ENCODE data around the gene NMRK2.

Gene NMRK2

GRCh38 chr19:3980353-3981251 is 47.7 kb downstream of the NMRK2 start:
- in situ Hi-C loops (cut with MboI; ENCODE audit: low sequenced_read_pairs), result no loop called here

- in situ Hi-C loops (cut with MboI; ENCODE audit: low sequenced_read_pairs), result no loop called here
Measured at GRCh38 chr19:3981373-3981735, 48.5 kb downstream of the NMRK2 start.

- in situ Hi-C loops (cut with MboI; ENCODE audit: low sequenced_read_pairs), result no loop called here
Measured at GRCh38 chr19:3981736-3982681, 49.1 kb downstream of the NMRK2 start.

GRCh38 chr19:3982701-3983541 is 50.1 kb downstream of the NMRK2 start:
- in situ Hi-C loops (cut with MboI; ENCODE audit: low sequenced_read_pairs), result no loop called here

- in situ Hi-C loops (cut with MboI; ENCODE audit: low sequenced_read_pairs), result no loop called here
Measured at GRCh38 chr19:3983542-3983914, 50.7 kb downstream of the NMRK2 start.

- in situ Hi-C loops (cut with MboI; ENCODE audit: low sequenced_read_pairs), result no loop called here
Measured at GRCh38 chr19:3983936-3984583, 51.2 kb downstream of the NMRK2 start.

- in situ Hi-C loops (cut with MboI; ENCODE audit: low sequenced_read_pairs), result no loop called here
Measured at GRCh38 chr19:3984584-3984907, 51.7 kb downstream of the NMRK2 start.

GRCh38 chr19:3984908-3985642 is 52.2 kb downstream of the NMRK2 start, which contains the start of gene EEF2:
TSS of gene EEF2 (minus strand) at chr19:3985463. CDS start at chr19:3985380, 83 bp downstream.
- in situ Hi-C loops (cut with MboI; ENCODE audit: low sequenced_read_pairs), result no loop called here

GRCh38 chr19:3985643-3986259 is 52.9 kb downstream of the NMRK2 start:
- in situ Hi-C loops (cut with MboI; ENCODE audit: low sequenced_read_pairs), result no loop called here

GRCh38 chr19:3986260-3987041 is 53.6 kb downstream of the NMRK2 start:
- in situ Hi-C loops (cut with MboI; ENCODE audit: low sequenced_read_pairs), result no loop called here

GRCh38 chr19:3987619-3988371 is 54.9 kb downstream of the NMRK2 start:
- in situ Hi-C loops (cut with MboI; ENCODE audit: low sequenced_read_pairs), result no loop called here

GRCh38 chr19:3990815-3991117 is 57.9 kb downstream of the NMRK2 start:
- in situ Hi-C loops (cut with MboI; ENCODE audit: low sequenced_read_pairs), result no loop called here

All from hTERT RPE-1 (cell line).